NT2/D1 (cell line): Measurements from ENCODE around the gene CEP152.

Source experiments
- DNase-seq: peaks from one replicate; pipeline ENCODE4 v3.0.0-alpha.2; 2011; ENCODE audit warnings: low read depth, low spot score
- H3K27me3 ChIP-seq: 2 replicates; pipeline ENCODE4 v1.6.0; 2011; ENCODE audit warnings: mild to moderate bottlenecking; ENCODE audit not compliant: insufficient read length, insufficient read depth
- H3K36me3 ChIP-seq: 2 replicates; pipeline ENCODE4 v1.6.1; 2011; ENCODE audit warnings: mild to moderate bottlenecking, low read length, mixed read lengths; ENCODE audit not compliant: insufficient read depth, insufficient read length
- H3K4me1 ChIP-seq: 2 replicates; pipeline ENCODE4 v1.5.1; 2011; ENCODE audit not compliant: insufficient read depth, insufficient read length
- H3K4me3 ChIP-seq: 2 replicates; pipeline ENCODE4 v1.5.1; 2011; ENCODE audit warnings: low read depth; ENCODE audit not compliant: insufficient read length
- H3K9ac ChIP-seq: 2 replicates; pipeline ENCODE4 v1.6.0; 2011; ENCODE audit warnings: low read depth; ENCODE audit not compliant: insufficient read length
- H3K9me3 ChIP-seq: 2 replicates; pipeline ENCODE4 v1.5.1; 2011; ENCODE audit warnings: mild to moderate bottlenecking, low read length; ENCODE audit not compliant: insufficient read depth
- SUZ12 ChIP-seq: IDR thresholded peaks from 2 replicates; pipeline ENCODE4 v1.6.1; 2011; ENCODE audit not compliant: insufficient read length, insufficient read depth; ENCODE audit errors: extremely low read depth
- YY1 ChIP-seq: IDR thresholded peaks from 2 replicates; pipeline ENCODE4 v1.6.1; 2011; ENCODE audit not compliant: insufficient read length, insufficient read depth
- ZNF274 ChIP-seq: IDR thresholded peaks from 2 replicates; pipeline ENCODE4 v1.6.1; 2011; ENCODE audit warnings: mild to moderate bottlenecking, low read depth, low read length

CEP152 gene

DNA sequence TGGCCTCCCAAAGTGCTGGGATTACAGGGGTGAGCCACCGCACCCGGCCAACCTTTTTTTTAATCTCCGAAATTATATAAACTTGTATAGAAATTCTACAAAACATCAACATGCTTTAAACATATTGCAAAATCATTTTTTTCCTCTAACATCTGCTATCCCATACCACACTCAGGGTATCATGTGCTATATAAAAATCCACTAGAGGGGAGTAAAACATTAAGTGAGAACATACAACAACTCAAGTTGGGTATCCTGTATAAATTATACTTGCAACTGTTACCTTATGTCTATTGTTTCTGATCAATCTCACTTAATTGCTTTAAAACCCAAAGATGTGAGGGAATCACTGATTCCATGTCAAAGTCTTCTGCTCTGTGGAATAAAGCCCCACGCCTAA lies 93.4 kb downstream of the CEP152 start:
- Histone ChIP-seq H3K4me1 (no peaks in the 10 kb centered on the region), H3K9ac (no peak overlapping the region), H3K27me3 (no peaks in the 10 kb centered on the region), H3K36me3 (no peaks in the 10 kb centered on the region), H3K9me3 (no peaks in the 10 kb centered on the region; the same call in 1 of the 2 replicates), H3K4me3 (no peak overlapping the region)
- no peak for DNase-seq
- no peak for TF ChIP-seq YY1
- no peak for TF ChIP-seq ZNF274
- no peak for TF ChIP-seq SUZ12

DNA sequence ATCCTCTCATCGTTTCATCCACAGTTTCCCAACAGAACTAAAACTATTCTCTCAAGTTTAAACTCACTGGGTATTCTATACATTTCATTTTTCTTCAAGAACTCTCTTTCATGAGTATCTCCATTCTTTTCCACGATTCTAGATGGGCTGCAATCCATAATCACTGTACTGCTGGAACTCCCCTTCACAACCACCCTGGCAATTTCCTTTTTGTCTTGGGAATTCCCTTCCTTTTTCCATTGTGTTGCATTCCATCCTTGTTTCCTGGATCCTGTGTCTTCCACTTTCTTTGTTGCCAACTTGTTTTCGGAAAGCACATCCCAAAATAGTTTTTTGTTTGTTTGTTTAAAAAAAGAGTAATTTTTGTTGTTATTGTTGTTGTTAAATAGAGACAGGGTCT lies 98.3 kb downstream of the CEP152 start:
- H3K4me3 ChIP-seq, result no peak overlapping the region
- no peaks in the 10 kb centered on the region for H3K27me3 ChIP-seq
- TF ChIP-seq SUZ12 (no peak), ZNF274 (no peak), YY1 (no peak)
- no peak overlapping the region for H3K9ac ChIP-seq
- DNase-seq, result no peak
- no peaks in the 10 kb centered on the region; the same call in 1 of the 2 replicates for H3K9me3 ChIP-seq
- H3K4me1 ChIP-seq, result no peaks in the 10 kb centered on the region
- no peaks in the 10 kb centered on the region for H3K36me3 ChIP-seq

DNA sequence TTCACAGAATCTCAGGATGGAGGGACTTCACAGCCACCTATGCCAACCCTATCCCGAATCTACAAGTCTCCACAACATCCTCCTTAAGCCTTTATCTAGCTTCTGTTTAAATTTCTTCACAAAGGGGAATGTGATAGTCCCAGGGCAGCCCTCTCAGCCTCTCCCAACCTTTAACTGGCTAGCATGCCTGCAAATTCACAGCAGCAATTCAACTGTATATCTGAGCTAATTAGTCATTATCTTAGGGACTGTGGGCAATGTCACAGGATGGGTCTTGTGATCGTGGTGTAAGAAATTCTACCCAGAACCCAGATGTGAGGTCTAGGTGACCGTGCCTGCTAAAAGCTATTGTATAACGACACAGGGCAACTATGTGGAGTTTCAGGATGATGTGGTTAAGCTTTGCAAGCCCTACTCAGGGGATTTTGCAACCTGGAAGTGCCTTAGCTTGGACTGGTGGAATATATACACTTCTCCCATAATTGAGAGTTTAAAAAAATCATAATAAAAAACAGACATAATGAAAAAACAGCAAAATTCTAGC lies 99.8 kb downstream of the CEP152 start:
- H3K4me3 ChIP-seq, result no peak overlapping the region
- DNase-seq, result no peak
- H3K36me3 ChIP-seq, result no peaks in the 10 kb centered on the region
- no peak overlapping the region for H3K9ac ChIP-seq
- TF ChIP-seq ZNF274, result no peak
- no peak for TF ChIP-seq SUZ12
- TF ChIP-seq YY1, result no peak
- H3K27me3 ChIP-seq, result no peaks in the 10 kb centered on the region
- peaks cover 4% of the 10 kb centered on the region; the same call in 1 of the 2 replicates for H3K9me3 ChIP-seq
- no peaks in the 10 kb centered on the region for H3K4me1 ChIP-seq

DNA sequence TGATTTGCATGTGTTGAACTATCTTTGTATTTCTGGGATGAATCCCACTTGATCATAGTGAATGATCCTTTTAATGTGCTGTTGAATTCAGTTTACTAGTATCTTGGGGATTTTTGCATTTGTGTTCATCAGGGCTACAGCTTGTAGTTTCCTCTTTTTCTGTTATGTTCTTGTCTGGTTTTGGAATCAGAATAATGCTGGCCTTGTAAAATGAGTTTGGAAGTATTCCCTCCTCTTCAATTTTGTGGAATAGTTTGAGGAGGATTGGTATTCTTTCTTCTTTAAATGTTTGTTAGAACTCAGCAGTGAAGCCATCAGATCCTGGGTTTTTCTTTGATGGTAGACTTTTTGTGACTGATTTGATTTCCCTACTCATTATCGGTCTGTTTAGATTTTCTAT lies 102.2 kb downstream of the CEP152 start:
- Histone ChIP-seq H3K9me3 (peaks cover 4% of the 10 kb centered on the region; the same call in 1 of the 2 replicates), H3K4me1 (no peaks in the 10 kb centered on the region), H3K9ac (no peak overlapping the region), H3K27me3 (no peaks in the 10 kb centered on the region), H3K4me3 (no peak overlapping the region), H3K36me3 (no peaks in the 10 kb centered on the region)
- no peak for TF ChIP-seq ZNF274
- no peak for TF ChIP-seq SUZ12
- no peak for TF ChIP-seq YY1
- no peak for DNase-seq

DNA sequence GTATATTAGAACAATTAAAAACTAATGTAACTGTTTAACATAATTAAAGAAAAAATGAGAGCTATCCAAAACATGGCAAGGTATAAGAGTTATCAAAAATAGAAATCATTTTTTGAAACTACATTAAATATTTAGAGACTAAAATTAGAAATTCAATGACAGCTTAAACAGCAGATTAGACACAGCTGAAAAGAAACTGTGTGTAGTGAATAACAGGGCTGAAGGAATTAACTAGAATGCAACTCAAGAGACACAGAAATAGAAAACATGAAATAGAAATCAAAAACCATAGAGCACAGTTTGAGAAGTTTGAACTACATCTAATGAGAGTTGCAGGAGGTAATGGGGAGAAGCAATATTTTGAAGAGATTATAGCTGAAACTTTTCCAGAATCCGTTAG lies 105.5 kb downstream of the CEP152 start:
- H3K36me3 ChIP-seq, result no peaks in the 10 kb centered on the region
- H3K9ac ChIP-seq, result no peak overlapping the region
- peaks cover 4% of the 10 kb centered on the region; the same call in 1 of the 2 replicates for H3K9me3 ChIP-seq
- TF ChIP-seq SUZ12, result no peak
- TF ChIP-seq YY1, result no peak
- no peak for TF ChIP-seq ZNF274
- H3K4me1 ChIP-seq, result no peaks in the 10 kb centered on the region
- no peak for DNase-seq
- no peak overlapping the region for H3K4me3 ChIP-seq
- no peaks in the 10 kb centered on the region for H3K27me3 ChIP-seq

DNA sequence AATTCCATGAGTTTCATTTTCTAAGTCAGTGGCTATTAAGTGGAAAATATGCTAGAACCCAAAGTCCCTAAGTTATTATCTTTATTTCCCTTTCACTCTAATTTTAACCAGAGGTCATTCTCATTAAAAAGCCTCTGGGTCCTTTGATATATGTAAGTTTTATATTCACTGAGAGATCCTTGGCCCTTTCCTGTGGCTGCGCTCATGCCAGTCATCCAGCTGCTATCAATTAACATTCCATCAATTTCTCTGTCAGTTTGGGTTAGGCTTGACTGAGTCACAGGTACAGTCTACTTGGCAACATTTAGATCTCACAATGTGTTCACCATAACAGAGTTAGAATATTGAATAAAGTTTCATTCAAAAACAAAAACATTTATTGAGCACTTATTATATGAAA lies 107.3 kb downstream of the CEP152 start:
- Histone ChIP-seq H3K36me3 (no peaks in the 10 kb centered on the region), H3K4me3 (no peak overlapping the region), H3K27me3 (no peaks in the 10 kb centered on the region), H3K4me1 (no peaks in the 10 kb centered on the region), H3K9ac (no peak overlapping the region), H3K9me3 (peaks cover 4% of the 10 kb centered on the region; the same call in 1 of the 2 replicates)
- no peak for DNase-seq
- TF ChIP-seq ZNF274, result no peak
- no peak for TF ChIP-seq YY1
- no peak for TF ChIP-seq SUZ12

DNA sequence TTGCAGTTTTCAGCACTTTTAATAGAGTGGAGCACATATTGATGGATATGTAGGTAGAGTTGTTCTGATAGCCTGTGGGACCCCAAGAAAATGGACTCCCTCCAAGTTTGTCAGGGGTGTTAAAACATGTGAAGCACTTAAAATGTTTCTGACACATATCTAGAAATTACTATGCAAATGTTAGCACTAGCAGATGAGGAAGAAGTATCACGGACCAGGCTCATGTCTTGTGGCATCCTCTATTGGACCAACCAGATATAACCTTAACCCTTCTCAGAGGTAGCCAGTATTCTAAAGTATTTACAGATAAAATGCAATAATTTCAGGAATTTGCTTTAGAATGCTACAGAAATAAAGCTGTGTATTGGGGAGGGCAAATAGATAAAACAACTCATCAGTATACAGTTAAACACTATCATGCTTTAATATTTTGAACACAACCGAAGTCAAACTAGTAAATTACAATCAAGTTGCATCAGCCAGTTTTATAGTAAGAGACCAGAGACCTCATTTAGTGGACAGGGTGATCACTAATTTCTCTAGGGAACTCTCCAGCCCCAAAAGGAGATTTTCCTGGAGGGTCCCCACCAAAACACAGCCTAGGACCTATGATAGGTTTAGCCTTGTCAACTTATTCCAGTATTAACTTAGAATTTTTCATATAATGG lies 108.2 kb downstream of the CEP152 start:
- Histone ChIP-seq H3K9ac (no peak overlapping the region), H3K27me3 (no peaks in the 10 kb centered on the region), H3K36me3 (no peaks in the 10 kb centered on the region), H3K9me3 (peaks cover 4% of the 10 kb centered on the region; the same call in 1 of the 2 replicates), H3K4me1 (no peaks in the 10 kb centered on the region), H3K4me3 (no peak overlapping the region)
- no peak for DNase-seq
- TF ChIP-seq YY1, result no peak
- no peak for TF ChIP-seq ZNF274
- TF ChIP-seq SUZ12, result no peak
